H1 (cell line): ENCODE results near the gene PGD. TPM values are rescaled to one million over a fixed set of nuclear protein-coding genes. Genes with fewer than 3 reads are reported as not detected.

Experiments
- CTCF ChIA-PET: fragments of 300-600 bp; sonication (Branson Sonifier 250); formaldehyde crosslinking; loops from one replicate; lab custom pipeline; 2021; ENCODE audit not compliant: partially characterized antibody; lab: Charles Lee
- POLR2A ChIA-PET: fragments of 300-600 bp; sonication (Branson Sonifier 250); formaldehyde crosslinking; loops from one replicate; lab custom pipeline; 2021; ENCODE audit warnings: inconsistent platforms; ENCODE audit not compliant: partially characterized antibody; lab: Charles Lee
- DNase-seq, 2 experiments: peaks; one replicate each; pipeline versions ENCODE4 v3.0.0 to v3.0.0-alpha.2; 2010 to 2022; ENCODE audit warnings: low spot score in 2 of 2, low read depth in 1 of 2, mixed read lengths in 1 of 2
- FAIRE-seq: peaks from 2 replicates; lab custom pipeline; 2011; peaks lifted over from hg19 to GRCh38; lab: Jason Lieb, UNC
- H2AFZ ChIP-seq: 2 replicates; pipeline ENCODE4 v1.8.1; 2012; ENCODE audit warnings: low read length, inconsistent platforms
- H2AK5ac ChIP-seq: 2 replicates; pipeline ENCODE4 v1.6.1; 2013; ENCODE audit warnings: low read depth, low read length
- H2BK120ac ChIP-seq: replicated peaks from 2 replicates; pipeline ENCODE3; 2013; ENCODE audit warnings: low read depth, low read length, inconsistent platforms
- H2BK12ac ChIP-seq: 2 replicates; pipeline ENCODE4 v1.6.1; 2013; ENCODE audit warnings: low read depth, low read length
- H2BK15ac ChIP-seq: 2 replicates; pipeline ENCODE4 v1.6.1; 2013; ENCODE audit warnings: low read length
- H2BK20ac ChIP-seq: 2 replicates; pipeline ENCODE4 v1.6.1; 2013; ENCODE audit warnings: low read length
- H2BK5ac ChIP-seq: 2 replicates; pipeline ENCODE4 v1.6.1; 2013; ENCODE audit warnings: low read depth, low read length
- H3K14ac ChIP-seq: 2 replicates; pipeline ENCODE4 v1.6.1; 2013; ENCODE audit warnings: inconsistent platforms; ENCODE audit not compliant: insufficient read length
- H3K18ac ChIP-seq: 2 replicates; pipeline ENCODE4 v1.6.1; 2013; ENCODE audit warnings: low read length; ENCODE audit errors: extremely low read depth
- H3K23ac ChIP-seq: 2 replicates; pipeline ENCODE4 v1.6.1; 2013; ENCODE audit warnings: inconsistent platforms; ENCODE audit not compliant: insufficient read length
- H3K23me2 ChIP-seq: 2 replicates; pipeline ENCODE4 v1.6.1; 2013; ENCODE audit warnings: low read depth, low read length
- H3K27ac ChIP-seq: 2 replicates; pipeline ENCODE4 v1.6.1; 2011; ENCODE audit warnings: low read depth, low read length, inconsistent platforms
- H3K27me3 ChIP-seq, 4 experiments: replicated peaks in 1 of 4; 1 replicate in 1 of 4; 2 replicates in 3 of 4; pipeline versions ENCODE4 v1.6.1 to v1.8.1; 2011 to 2013; ENCODE audit warnings: low read length in 3 of 4, mild to moderate bottlenecking in 3 of 4, inconsistent platforms in 2 of 4, mixed read lengths in 2 of 4, moderate library complexity in 1 of 4; ENCODE audit not compliant: control insufficient read depth in 3 of 4, insufficient read depth in 3 of 4; ENCODE audit errors: extremely low read depth in 1 of 4
- H3K36me3 ChIP-seq, 4 experiments: 2 replicates each; pipeline versions ENCODE4 v1.6.1 to v1.8.1; 2011 to 2013; ENCODE audit warnings: mild to moderate bottlenecking in 4 of 4, low read length in 3 of 4, moderate library complexity in 2 of 4, control low read depth in 1 of 4, inconsistent platforms in 1 of 4; ENCODE audit not compliant: insufficient read depth in 4 of 4, control insufficient read depth in 2 of 4
- H3K4ac ChIP-seq: replicated peaks from 2 replicates; pipeline ENCODE3; 2013; ENCODE audit warnings: low read length, low read depth, mixed read lengths, inconsistent platforms; ENCODE audit not compliant: insufficient read length
- H3K4me1 ChIP-seq, 4 experiments: replicated peaks in 1 of 4; 1 replicate in 1 of 4; 2 replicates in 3 of 4; pipeline versions ENCODE4 v1.6.1 to v1.8.1; 2011 to 2013; ENCODE audit warnings: low read length in 3 of 4, inconsistent platforms in 2 of 4, mixed read lengths in 1 of 4; ENCODE audit not compliant: insufficient read depth in 4 of 4, control insufficient read depth in 3 of 4
- H3K4me2 ChIP-seq, 2 experiments: 2 replicates each; pipeline versions ENCODE4 v1.6.1 to v1.8.1; 2011 to 2013; ENCODE audit warnings: low read depth in 2 of 2, low read length in 2 of 2, control low read depth in 1 of 2, inconsistent platforms in 1 of 2, mild to moderate bottlenecking in 1 of 2; ENCODE audit not compliant: insufficient read depth in 1 of 2
- H3K4me3 ChIP-seq, 4 experiments: fragments of 200-600, 300-600 bp in 1 of 4; sonication (generic), shearing (Covaris generic), sonication (Bioruptor Twin) in 1 of 4; 2 replicates each; pipeline versions ENCODE4 v1.5.1 to v1.8.1; 2011 to 2016; ENCODE audit warnings: low read length in 4 of 4, low read depth in 3 of 4, control low read depth in 2 of 4, inconsistent platforms in 2 of 4, mild to moderate bottlenecking in 2 of 4, mixed read lengths in 1 of 4, moderate library complexity in 1 of 4; ENCODE audit not compliant: insufficient read depth in 2 of 4; ENCODE audit errors: extremely low read depth in 1 of 4
- H3K56ac ChIP-seq: replicated peaks from 2 replicates; pipeline ENCODE3; 2013; ENCODE audit warnings: low read depth, mild to moderate bottlenecking, mixed read lengths, low read length, inconsistent platforms; ENCODE audit not compliant: insufficient read length
- H3K79me1 ChIP-seq: 2 replicates; pipeline ENCODE4 v1.6.1; 2013; ENCODE audit warnings: low read depth, low read length, control low read depth
- H3K79me2 ChIP-seq, 2 experiments: 2 replicates each; pipeline versions ENCODE4 v1.6.1 to v1.8.1; 2012 to 2013; ENCODE audit warnings: low read length in 2 of 2, mild to moderate bottlenecking in 2 of 2, inconsistent platforms in 1 of 2; ENCODE audit not compliant: insufficient read depth in 2 of 2, control insufficient read depth in 1 of 2
- H3K9ac ChIP-seq, 4 experiments: replicated peaks in 1 of 4; 1 replicate in 1 of 4; 2 replicates in 3 of 4; pipeline versions ENCODE4 v1.6.1 to v1.8.1; 2011 to 2013; ENCODE audit warnings: low read depth in 3 of 4, low read length in 3 of 4, control low read depth in 2 of 4, mild to moderate bottlenecking in 2 of 4, moderate library complexity in 2 of 4, inconsistent platforms in 1 of 4; ENCODE audit errors: extremely low read depth in 1 of 4
- H3K9me3 ChIP-seq, 2 experiments: 2 replicates each; pipeline versions ENCODE4 v1.6.1 to v1.8.1; 2012 to 2013; ENCODE audit warnings: mild to moderate bottlenecking in 2 of 2, moderate library complexity in 2 of 2, control low read depth in 1 of 2, inconsistent platforms in 1 of 2, low read depth in 1 of 2, low read length in 1 of 2, mixed read lengths in 1 of 2; ENCODE audit not compliant: insufficient read depth in 2 of 2
- H4K20me1 ChIP-seq, 2 experiments: replicated peaks in 1 of 2; 2 replicates each; pipeline versions ENCODE3 to v1.8.1; 2011 to 2013; ENCODE audit warnings: inconsistent platforms in 2 of 2, low read length in 2 of 2, mild to moderate bottlenecking in 1 of 2; ENCODE audit not compliant: insufficient read depth in 2 of 2, control insufficient read depth in 1 of 2
- H4K5ac ChIP-seq: 2 replicates; pipeline ENCODE4 v1.6.1; 2013; ENCODE audit warnings: low read length, low read depth, mixed read lengths, inconsistent platforms; ENCODE audit not compliant: insufficient read length
- H4K8ac ChIP-seq: 2 replicates; pipeline ENCODE4 v1.8.0; 2013; ENCODE audit warnings: mild to moderate bottlenecking, moderate library complexity, low read length, inconsistent platforms; ENCODE audit not compliant: insufficient read depth; ENCODE audit errors: extremely low read depth
- H4K91ac ChIP-seq: replicated peaks from 2 replicates; pipeline ENCODE3; 2013; ENCODE audit warnings: low read length, mixed read lengths, inconsistent platforms; ENCODE audit not compliant: insufficient read length
- BCL11A ChIP-seq, 2 experiments: IDR thresholded peaks; one replicate each; pipeline ENCODE4 v1.6.1; 2011; ENCODE audit warnings: low read depth in 2 of 2, low read length in 2 of 2, mild to moderate bottlenecking in 2 of 2
- CHD1 ChIP-seq: IDR thresholded peaks from 2 replicates; pipeline ENCODE4 v1.6.1; 2012; ENCODE audit warnings: low read depth, low read length, improper control_type of control experiment
- EZH2 ChIP-seq: fragments of 200-600 bp; sonication (generic); IDR thresholded peaks from 2 replicates; pipeline ENCODE4 v1.7.1; 2012; ENCODE audit warnings: low read depth, mild to moderate bottlenecking, moderate library complexity, low read length, inconsistent platforms; ENCODE audit not compliant: severe bottlenecking
- JUND ChIP-seq: IDR thresholded peaks from 2 replicates; pipeline ENCODE4 v1.6.1; 2011; ENCODE audit warnings: mild to moderate bottlenecking, improper control_type of control experiment, low read length
- KDM1A ChIP-seq: fragments of 200-600, 300-600 bp; sonication (generic); IDR thresholded peaks from 2 replicates; pipeline ENCODE4 v1.7.1; 2016; ENCODE audit warnings: mild to moderate bottlenecking, low read length, borderline replicate concordance
- KDM5A ChIP-seq: fragments of 200-600 bp; IDR thresholded peaks from 2 replicates; pipeline ENCODE4 v1.7.1; 2012; ENCODE audit warnings: mild to moderate bottlenecking, low read length, inconsistent platforms, mixed read lengths
- RNF2 ChIP-seq: fragments of 200-900, 300-1000 bp; sonication (generic); IDR thresholded peaks from 2 replicates; pipeline ENCODE4 v1.7.1; 2016; ENCODE audit warnings: borderline replicate concordance, low read depth, mild to moderate bottlenecking, antibody characterized with exemption, low read length; ENCODE audit not compliant: poor library complexity, severe bottlenecking; ENCODE audit errors: missing control alignments
- SIN3A ChIP-seq, 2 experiments: IDR thresholded peaks in 1 of 2; conservative IDR thresholded peaks in 1 of 2; 2 replicates each; pipeline ENCODE4 v1.6.1; 2011 to 2012; ENCODE audit warnings: low read length in 2 of 2, improper control_type of control experiment in 1 of 2, low read depth in 1 of 2, mild to moderate bottlenecking in 1 of 2
- SIRT6 ChIP-seq: IDR thresholded peaks from one replicate; pipeline ENCODE4 v1.7.1; 2012; ENCODE audit warnings: low read length, inconsistent platforms
- SP4 ChIP-seq: IDR thresholded peaks from 2 replicates; pipeline ENCODE4 v1.6.1; 2012; ENCODE audit warnings: low read length, inconsistent platforms
- TAF1 ChIP-seq: IDR thresholded peaks from 2 replicates; pipeline ENCODE4 v1.6.1; 2011; ENCODE audit warnings: mild to moderate bottlenecking, low read depth, low read length
- TEAD4 ChIP-seq: IDR thresholded peaks from 2 replicates; pipeline ENCODE4 v1.6.1; 2012; ENCODE audit warnings: low read depth, low read length, inconsistent platforms, mixed read lengths
- ZNF274 ChIP-seq: IDR thresholded peaks from 2 replicates; pipeline ENCODE4 v1.7.0; 2012; ENCODE audit warnings: low read length, borderline replicate concordance; ENCODE audit errors: extremely low read depth
- WGBS, 2 experiments: shearing (Covaris generic) in 1 of 2; methylation state at CpG; one replicate each; pipeline versions ENCODE4 v1.1.6 to v1.1.7; 2013 to 2015; ENCODE audit warnings: low lambda C conversion rate in 2 of 2, mixed read lengths in 2 of 2, inconsistent platforms in 1 of 2, low coverage in 1 of 2, missing lambda C conversion rate in 1 of 2; ENCODE audit not compliant: insufficient replicate concordance in 2 of 2, insufficient coverage in 1 of 2, insufficient read length in 1 of 2; ENCODE audit errors: extremely low coverage in 1 of 2, missing lambda C conversion rate in 1 of 2; 5-methylcytosine and 5-hydroxymethylcytosine counted together
- polyA plus RNA-seq, 7 experiments: library from polyadenylated mRNA; depleted of rRNA in 3 of 7; stranded (reverse) in 5 of 7; unstranded in 2 of 7; fragments of >200 nt in 5 of 7; fragments of 200-250 nt in 2 of 7; gene quantifications; 1 replicate in 5 of 7; 2 replicates in 1 of 7; 4 replicates in 1 of 7; pipeline versions ENCODE4 v1.2.1 to v1.2.3, GENCODE V29; 2011 to 2013; ENCODE audit warnings: missing spikeins in 2 of 7, mixed read lengths in 2 of 7
- total RNA-seq: library from RNA; stranded (reverse); fragmentation: NEBNext Ultra II Directional; extraction: Animal tissue kit (Norgen Biotek cat#: 25700); gene quantifications from 2 replicates; pipeline ENCODE4 v1.2.1, GENCODE V29; 2021

The PGD gene
- total and polyA plus RNA-seq, 2 of the 8 experiments (the other 6 are each of a cell fraction or from before 2014, with no cell fraction given), result 191 to 331 TPM

DNA sequence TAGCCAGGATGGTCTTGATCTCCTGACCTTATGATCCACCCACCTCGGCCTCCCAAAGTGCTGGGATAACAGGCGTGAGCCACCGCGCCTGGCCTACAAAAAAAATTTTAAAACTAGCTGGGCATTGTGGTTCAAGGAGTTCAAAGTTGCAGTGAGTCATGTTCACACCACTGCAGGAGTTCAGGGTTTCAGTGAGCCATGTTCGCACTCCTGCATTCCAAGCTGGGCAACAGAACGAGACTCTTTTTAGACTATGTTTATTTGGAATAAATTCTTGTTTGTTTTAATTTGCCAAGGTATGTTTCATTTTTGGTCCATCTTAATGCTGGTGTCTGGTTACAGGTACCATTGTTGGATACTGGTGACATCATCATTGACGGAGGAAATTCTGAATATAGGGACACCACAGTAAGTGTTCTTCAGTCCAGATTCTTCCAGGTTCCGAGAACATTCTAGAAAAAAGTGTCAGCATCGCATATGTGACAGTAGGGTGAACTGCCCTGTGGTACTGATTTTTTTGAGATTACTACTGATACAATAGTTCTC is 3.9 kb downstream of the PGD start:
- H3K18ac ChIP-seq, result no peak overlapping the region
- no peak overlapping the region for H4K5ac ChIP-seq
- no peaks in the 10 kb centered on the region for H3K27me3 ChIP-seq
- no peak overlapping the region for H2BK120ac ChIP-seq
- CTCF ChIA-PET, result interaction anchor here (0.8 to 1.6 kb wide), 2 partner anchors 25 to 26 kb away, joined by 3 to 5 read pairs; no protein-coding TSS in a partner anchor
- no peak overlapping the region for H3K23ac ChIP-seq
- peaks cover 0 to 7% (median 5%) of the 10 kb centered on the region in 4 experiments; a peak in 5 of 7 replicates for H3K4me1 ChIP-seq
- no peak overlapping the region for H3K4me2 ChIP-seq
- H3K27ac ChIP-seq, result no peak overlapping the region
- peaks cover 3 to 6% of the 10 kb centered on the region in 2 experiments for H4K20me1 ChIP-seq
- H3K4ac ChIP-seq, result no peak overlapping the region
- no peak overlapping the region for H2AFZ ChIP-seq
- POLR2A ChIA-PET, result interaction anchor here (1.0 to 1.2 kb wide), 4 partner anchors 15 to 79 kb away, joined by 3 to 5 read pairs (median 3); partner anchors contain the start of gene CENPS
- no peak overlapping the region for H2BK20ac ChIP-seq
- H3K14ac ChIP-seq, result no peak overlapping the region
- peaks cover 10 to 26% of the 10 kb centered on the region in 2 experiments for H3K79me2 ChIP-seq
- H4K91ac ChIP-seq, result no peak overlapping the region
- H3K9me3 ChIP-seq, result no peaks in the 10 kb centered on the region
- no peak overlapping the region for H2BK12ac ChIP-seq
- H3K23me2 ChIP-seq, result peaks cover 9% of the 10 kb centered on the region; the same call in 1 of the 2 replicates
- H3K36me3 ChIP-seq, result peaks cover 28 to 67% (median 53%) of the 10 kb centered on the region in 4 experiments
- no peak overlapping the region for H3K9ac ChIP-seq
- WGBS, 2 experiments, result 94% methylated on average over 9 of the region's 9 CpGs; no CpG with 5 or more reads in 1 of the 2 experiments
- no peak overlapping the region for H3K56ac ChIP-seq
- no peak overlapping the region for H2BK5ac ChIP-seq
- FAIRE-seq, result no peak
- H2BK15ac ChIP-seq, result no peak overlapping the region
- no peak overlapping the region for H3K4me3 ChIP-seq
- peaks cover 3% of the 10 kb centered on the region; the same call in 1 of the 2 replicates for H3K79me1 ChIP-seq
- DNase-seq, result no peak
- H4K8ac ChIP-seq, result peak overlapping the region; percentile 17; the same call in 1 of the 2 replicates
- no peak overlapping the region for H2AK5ac ChIP-seq
- TF ChIP-seq RNF2 (no peak), KDM1A (no peak), KDM5A (no peak), ZNF274 (no peak), BCL11A (IDR thresholded peaks at IDR 0.05; ENCODE audit: low read depth in 2 of 2, low read length in 2 of 2) (no peak), CHD1 (no peak), TAF1 (no peak), SIN3A (conservative IDR thresholded peaks at IDR 0.05 in 1 of 2, IDR thresholded peaks at IDR 0.05 in 1 of 2; ENCODE audit: low read depth in 1 of 2, low read length in 2 of 2) (no peak), TEAD4 (no peak), EZH2 (no peak), SP4 (no peak), SIRT6 (no peak), JUND (no peak)
